Epidermal melanocyte (primary cell): Measurements from ENCODE around the gene SLC17A9.
A peak's percentile ranks its signal among the peaks of the same experiment; 100 is the strongest.

Experiments
- DNase-seq: peaks from one replicate; pipeline ENCODE4 v3.0.0; 2011; ENCODE audit warnings: low spot score; ENCODE audit not compliant: insufficient read length

SLC17A9 gene

GRCh38 chr20:62952373-62952967 is at the start of gene SLC17A9:
Gene SLC17A9 (plus strand): TSS chr20:62952709. CDS start chr20:62952831, 122 bp downstream.
- DNase-seq: peak; percentile 45

DNA sequence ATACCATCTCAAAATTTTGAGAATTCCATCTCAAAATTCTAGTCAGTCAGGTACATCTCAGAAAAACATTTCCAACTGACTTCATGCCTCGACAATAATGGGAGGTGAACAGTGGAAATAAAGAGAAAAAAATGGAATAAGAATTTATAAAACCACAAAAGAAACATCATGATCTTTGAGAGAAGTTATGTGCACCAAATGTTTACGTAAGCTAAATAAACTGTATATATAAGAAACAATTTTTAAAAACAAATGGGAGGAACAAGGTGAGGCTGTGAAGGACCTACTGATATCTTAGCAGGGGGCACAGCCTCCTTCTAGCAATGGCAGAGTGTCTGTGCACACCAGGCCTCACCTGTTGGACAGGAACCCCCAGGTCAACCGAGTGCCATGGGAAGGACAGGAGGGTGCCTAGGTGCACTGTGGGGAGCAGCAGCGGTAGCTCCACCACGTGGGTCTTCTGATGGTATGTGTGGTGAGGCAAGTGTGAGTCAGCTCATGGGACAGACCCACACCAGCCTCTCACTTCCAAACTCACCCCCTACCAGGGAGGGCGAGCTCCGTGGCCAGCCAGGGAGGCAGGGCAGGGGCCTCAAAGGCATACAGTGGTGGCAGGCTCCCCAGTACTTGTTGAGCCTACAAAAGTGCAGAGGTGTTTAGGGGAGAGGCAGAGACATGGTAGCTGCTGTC is 49.4 kb upstream of the SLC17A9 start:
- no peak for DNase-seq

DNA sequence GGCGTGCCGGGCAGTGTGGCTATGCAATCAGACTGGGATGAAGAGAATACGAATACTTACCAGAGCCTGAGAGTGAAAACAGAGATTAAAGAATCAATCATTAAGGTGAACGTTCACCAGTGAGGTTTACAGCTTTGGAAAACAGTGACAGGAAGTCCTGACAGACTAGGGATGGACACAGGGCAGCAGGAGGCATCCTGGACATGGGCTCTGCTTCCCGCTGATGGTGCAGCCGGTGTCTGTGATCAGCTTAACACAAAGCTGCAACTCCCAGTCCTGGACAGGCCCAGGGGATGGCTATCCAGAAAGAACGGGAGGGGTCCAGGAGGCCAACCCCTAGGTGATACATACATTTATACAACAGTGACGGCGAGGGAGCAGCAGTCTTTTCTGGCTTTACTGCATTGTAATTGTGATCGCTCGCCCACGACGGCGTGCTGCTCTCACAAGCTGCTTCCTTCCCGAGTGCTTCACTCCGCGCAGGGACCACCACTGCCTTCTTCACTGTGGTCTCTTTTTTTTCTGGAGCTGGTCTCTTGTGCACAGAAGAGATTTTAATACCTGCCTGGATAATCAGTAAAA is 46.9 kb upstream of the SLC17A9 start:
- no peak for DNase-seq

DNA sequence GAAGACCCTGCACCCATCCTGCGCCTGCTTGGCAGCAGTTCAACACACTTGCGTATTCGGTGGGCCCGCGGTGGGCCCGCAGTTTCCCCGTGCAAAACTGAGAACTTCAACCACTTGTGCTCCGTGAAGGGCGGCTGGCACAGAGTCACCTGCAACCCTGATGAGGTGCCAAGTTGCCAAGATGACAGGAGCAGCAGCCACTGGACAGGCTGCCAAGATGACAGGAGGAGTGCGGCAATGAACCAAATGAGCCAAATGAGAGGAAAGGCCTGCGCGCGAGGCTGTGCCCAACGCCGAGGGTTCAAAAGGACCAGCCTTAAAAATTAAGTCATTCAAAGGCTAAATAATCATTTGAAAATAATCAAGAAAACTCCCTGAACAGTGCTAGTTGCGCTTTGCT is 46.3 kb upstream of the SLC17A9 start:
- no peak for DNase-seq

GRCh38 chr20:62906647-62907375 is 45.7 kb upstream of the SLC17A9 start:
- no peak for DNase-seq

DNA sequence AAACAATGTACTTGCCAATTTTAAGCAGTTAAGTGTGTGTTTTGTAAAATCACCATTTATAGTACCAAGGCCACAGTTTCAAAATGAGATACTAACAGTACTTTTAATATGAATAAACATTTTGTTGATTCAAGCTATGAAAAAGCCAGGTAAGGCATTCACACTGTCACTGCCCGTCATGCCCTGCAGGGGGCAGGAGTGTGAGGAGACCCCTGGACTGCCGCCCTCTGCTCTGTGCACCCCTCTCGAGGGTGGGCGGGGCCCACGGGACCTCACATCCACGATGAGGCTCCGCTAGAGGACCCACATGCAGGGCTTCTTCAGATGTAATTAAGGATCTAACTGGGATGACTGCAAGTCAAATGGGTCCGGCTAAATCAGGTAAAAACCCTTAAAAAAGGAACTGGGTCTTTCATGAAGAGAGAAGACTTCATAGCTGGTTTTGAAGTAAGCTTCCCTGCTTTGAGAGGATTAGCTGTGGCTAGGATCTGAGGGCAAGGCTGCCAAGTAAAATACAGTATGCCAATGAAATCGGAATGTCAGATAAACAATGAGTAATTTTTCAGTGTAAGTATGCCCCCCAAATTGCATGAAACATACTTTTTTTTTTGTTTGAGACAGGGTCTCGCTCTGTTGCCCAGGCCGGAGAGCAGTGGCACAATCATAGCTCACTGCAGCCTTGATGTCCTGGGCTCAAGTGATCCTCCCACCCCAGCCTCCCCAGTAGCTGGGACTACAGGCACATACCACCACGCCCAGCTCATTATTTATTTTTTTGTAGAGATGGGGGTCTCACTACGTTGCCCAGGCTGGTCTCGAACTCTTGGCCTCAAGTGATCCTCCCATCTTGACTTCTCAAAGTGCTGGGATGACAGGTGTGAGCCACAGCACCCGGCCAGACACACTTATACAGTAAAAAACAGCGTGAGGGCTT is 44.9 kb upstream of the SLC17A9 start:
- no peak for DNase-seq

GRCh38 chr20:62908971-62909791 is 43.3 kb upstream of the SLC17A9 start:
- DNase-seq: no peak

DNA sequence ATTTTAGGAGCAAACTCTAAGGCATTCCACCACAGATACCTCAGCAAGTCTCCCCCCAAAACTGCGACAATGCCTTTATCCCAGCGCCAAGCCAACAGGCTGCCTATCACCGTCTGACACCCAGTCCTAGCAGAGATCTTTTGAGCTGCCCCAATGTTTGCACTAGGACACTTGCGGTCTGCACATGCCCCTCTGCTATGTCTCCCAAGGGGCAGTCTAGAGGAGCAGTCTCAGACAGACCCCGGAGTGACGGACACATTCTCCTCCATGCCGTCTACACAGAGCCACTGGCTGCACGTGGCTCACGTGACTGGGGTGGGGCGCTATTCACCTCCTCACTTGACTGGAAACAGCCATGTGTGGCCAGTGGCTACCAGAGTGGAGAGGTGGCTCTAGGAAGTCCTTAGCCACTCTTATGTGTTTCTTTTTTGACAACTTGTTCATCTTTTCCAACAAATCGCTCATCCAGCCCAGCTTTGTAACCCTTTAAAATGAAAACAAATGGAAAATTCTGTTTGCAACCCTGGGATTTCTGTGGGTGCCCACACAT is 42.2 kb upstream of the SLC17A9 start:
- DNase-seq: no peak

DNA sequence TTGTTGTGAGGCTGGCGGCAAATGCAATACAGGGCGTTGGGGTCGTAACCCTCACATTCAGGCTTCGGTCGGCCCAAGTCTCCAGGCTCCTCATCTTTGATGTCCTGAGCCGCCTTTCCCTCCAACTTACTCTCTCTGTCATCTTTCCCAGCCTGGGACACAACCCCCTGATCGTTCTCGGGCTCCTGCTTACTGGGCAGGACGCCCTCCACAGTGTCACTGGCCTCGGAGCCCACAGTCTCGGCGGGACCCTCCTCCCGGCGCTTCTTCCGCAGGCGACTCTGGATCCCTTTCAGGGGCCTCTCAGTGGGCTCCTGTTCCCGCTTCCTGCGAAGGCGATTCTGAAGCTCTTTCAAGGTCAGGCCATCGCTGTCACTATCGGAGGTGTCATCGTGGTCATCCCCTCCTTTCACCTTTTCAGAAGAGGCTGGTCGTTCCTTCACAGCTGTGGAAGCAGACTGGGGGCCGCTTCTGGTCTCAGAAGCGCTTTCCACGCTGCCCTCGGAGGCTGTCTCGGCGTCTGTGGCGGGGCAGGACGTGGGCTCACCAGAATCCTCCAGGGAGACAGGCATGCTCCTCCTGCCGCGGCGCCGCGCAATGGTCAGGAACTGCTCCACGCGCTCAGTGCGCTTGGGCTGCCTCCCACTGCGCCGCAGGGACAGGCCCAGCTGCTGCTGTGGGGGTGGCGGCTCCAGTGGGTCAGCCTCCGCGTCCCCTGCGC is 41.6 kb upstream of the SLC17A9 start:
- no peak for DNase-seq

GRCh38 chr20:62911701-62912280 is 40.7 kb upstream of the SLC17A9 start:
- no peak for DNase-seq

GRCh38 chr20:62913043-62913630 is 39.4 kb upstream of the SLC17A9 start:
- no peak for DNase-seq

GRCh38 chr20:62914436-62914835 is 38.1 kb upstream of the SLC17A9 start:
- DNase-seq: no peak

DNA sequence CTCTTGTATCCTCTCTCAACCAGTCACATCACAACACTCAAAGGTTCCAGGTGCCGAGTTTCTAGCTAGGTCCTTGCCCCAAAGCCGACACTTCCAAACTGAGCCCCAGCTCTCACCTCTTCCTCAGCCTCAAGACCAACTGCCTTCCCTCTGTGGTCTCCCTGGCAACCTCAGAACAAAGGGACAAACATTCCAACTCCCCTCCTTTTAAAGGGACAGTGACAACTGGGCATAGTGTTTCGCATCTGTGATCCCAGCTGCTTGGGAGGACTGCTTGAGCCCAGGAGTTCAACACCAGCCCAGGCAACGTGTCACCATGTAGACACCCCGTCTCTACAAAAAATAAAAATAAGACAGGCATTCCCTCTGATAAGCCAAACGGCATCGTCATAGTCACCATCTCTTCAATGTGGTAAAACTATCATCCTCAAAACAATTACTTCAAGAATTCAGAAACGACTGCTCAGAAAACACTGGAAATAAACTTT is 37.5 kb upstream of the SLC17A9 start:
- peak; percentile 50 for DNase-seq

GRCh38 chr20:62916703-62917476 is 35.6 kb upstream of the SLC17A9 start:
- DNase-seq: no peak

DNA sequence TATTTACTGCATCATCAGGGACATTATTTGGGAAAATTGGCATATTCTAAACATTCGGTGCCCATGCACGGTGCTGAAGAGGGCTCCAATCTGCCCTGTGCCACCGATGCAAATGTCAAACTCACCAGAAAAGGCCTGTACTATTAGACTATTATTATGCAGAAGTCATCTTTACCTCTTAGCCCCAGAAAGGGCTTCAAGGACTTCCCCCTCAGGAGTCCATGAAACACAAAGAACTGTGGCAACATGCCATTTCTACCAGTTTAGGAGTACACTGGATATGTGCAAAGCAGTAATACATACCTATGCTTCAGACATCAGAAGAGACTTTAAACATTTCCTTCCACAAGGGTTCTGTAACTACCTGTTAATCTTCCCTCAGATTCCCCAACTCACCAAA is 34.8 kb upstream of the SLC17A9 start:
- no peak for DNase-seq

DNA sequence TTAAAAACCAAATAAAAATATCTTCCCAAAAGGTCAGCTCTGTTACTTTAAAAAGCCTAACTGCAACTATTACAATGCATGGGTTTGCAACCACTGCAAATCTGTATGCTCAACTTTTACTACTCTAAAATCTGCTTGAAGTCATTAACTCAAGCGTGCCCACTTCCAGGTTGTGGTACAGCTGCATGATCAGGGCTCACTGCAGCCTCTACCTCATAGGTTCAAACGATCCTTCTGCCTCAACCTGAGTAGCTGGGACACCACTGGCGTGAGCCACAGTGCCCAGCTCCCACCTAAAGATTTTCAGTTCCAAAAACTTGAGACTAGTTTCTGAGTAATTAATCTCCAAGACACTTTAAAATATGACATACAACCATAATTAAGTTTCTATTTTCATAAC is 34.4 kb upstream of the SLC17A9 start:
- no peak for DNase-seq

DNA sequence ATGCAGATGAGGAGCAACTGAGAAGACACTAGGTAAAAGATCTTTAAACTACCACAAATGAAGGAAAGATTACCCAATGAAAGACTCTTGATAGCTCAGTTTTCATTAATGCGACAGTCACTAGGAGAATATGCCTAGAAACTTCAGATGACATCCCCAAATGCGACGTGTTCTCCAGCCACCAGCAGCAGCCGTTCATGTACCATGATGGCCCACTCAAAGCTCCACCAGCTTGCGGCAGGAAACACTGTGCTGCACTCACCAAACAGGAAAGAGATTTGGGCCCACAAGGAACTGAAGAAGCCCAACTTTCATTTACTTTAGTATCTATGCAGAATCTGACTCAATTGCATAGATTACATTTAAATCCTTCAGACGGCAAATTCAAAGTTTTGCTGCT is 33.7 kb upstream of the SLC17A9 start:
- no peak for DNase-seq
